IPS-18a (cell line): ENCODE results near the gene CTIF.

Experiments used
- H3K27ac ChIP-seq: one replicate; pipeline ENCODE4 v1.5.1; 2013; ENCODE audit warnings: low read length
- H3K27me3 ChIP-seq: one replicate; pipeline ENCODE4 v1.6.1; 2013; ENCODE audit warnings: mild to moderate bottlenecking, low read length; ENCODE audit not compliant: control insufficient read depth, insufficient read depth
- H3K36me3 ChIP-seq: one replicate; pipeline ENCODE4 v1.6.1; 2013; ENCODE audit warnings: low read depth, low read length; ENCODE audit not compliant: control insufficient read depth
- H3K4me1 ChIP-seq: one replicate; pipeline ENCODE4 v1.6.1; 2013; ENCODE audit warnings: low read depth, low read length; ENCODE audit not compliant: control insufficient read depth
- H3K4me3 ChIP-seq: one replicate; pipeline ENCODE4 v1.5.1; 2013; ENCODE audit warnings: low read length
- H3K9ac ChIP-seq: one replicate; pipeline ENCODE4 v1.6.1; 2013; ENCODE audit warnings: mild to moderate bottlenecking, low read length, moderate library complexity
- H3K9me3 ChIP-seq: one replicate; pipeline ENCODE4 v1.6.1; 2013; ENCODE audit warnings: low read depth, low read length; ENCODE audit not compliant: control insufficient read depth

CTIF gene

DNA sequence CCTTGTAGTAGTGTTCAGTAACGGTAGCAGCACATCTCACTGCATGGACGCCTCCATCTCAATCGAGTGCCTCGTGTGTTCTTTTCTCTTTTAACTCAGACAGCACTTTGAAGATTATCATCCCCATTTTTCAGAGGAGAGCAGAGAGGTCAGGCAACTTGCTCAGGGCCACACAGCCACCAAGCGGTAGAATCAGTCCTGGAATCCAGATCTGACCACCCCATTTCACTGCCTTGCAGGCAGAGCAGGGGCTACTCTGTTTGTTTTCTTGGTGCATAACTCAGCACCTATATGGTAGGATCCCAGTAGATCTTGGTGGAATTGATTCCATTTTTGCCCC, 282.4 kb downstream of the CTIF start:
- H3K36me3 ChIP-seq = no peaks in the 10 kb centered on the region

DNA sequence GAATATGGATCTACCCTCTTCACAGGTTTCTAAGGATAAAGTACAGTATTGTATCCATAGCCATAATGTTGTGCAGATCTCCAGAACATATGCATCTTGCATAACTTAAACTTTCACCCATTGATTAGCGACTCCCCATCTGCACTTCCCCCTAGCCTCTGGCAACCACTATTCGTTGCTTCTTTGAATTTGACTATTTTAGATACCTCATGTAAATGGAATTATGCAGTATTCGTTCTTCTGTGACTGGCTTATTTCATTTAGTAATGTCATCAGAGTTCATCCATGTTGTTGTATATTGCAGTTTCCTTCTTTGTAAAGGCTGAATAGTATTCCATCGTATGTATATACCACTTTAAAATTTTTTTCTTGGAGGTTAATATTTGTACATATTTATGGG, 283.0 kb downstream of the CTIF start:
- Histone ChIP-seq H3K9me3 (no peaks in the 10 kb centered on the region), H3K9ac (no peak overlapping the region), H3K27me3 (no peaks in the 10 kb centered on the region), H3K36me3 (no peaks in the 10 kb centered on the region), H3K27ac (no peak overlapping the region), H3K4me1 (peaks cover 4% of the 10 kb centered on the region), H3K4me3 (no peak overlapping the region)

More for the DNA sequence above, 282.4 kb downstream of the CTIF start:
- H3K4me3 ChIP-seq = no peak overlapping the region
- no peaks in the 10 kb centered on the region for H3K27me3 ChIP-seq
- no peak overlapping the region for H3K27ac ChIP-seq
- H3K4me1 ChIP-seq = no peaks in the 10 kb centered on the region
- H3K9ac ChIP-seq = no peak overlapping the region
- H3K9me3 ChIP-seq = no peaks in the 10 kb centered on the region

DNA sequence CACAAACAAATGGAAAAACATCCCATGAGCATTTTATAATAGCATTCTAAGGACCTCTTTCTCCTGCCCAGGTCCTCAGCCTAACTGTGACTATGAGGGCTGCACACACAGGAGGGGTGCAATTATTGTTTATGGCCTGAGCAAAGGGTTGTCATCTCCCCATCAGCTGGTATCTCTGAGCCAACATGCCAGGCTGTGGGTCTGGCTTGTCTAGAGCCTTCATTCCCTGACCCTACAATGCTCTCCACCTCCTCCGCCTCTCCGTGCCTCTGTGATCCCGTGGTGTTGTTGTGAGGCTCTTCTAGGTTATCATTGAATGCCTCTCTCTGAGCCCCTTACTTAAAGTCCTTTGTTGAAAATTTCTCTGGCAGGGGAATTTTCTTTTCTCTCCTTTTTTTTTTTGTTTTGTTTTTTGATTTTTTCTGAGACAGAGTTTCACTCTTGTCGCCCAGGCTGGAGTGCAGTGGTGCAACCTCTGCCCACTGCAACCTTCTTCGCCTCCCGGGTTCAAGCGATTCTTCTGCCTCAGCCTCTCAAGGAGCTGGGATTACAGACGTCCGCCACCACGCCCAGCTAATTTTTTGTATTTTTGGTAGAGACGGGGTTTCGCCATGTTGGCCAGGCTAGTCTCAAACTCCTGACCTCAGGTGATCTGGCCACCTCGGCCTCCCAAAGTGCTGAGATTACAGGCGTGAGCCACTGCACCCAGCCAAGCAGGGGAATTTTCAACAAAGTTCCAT, 285.6 kb downstream of the CTIF start:
- H3K4me1 ChIP-seq = peaks cover 27% of the 10 kb centered on the region

DNA sequence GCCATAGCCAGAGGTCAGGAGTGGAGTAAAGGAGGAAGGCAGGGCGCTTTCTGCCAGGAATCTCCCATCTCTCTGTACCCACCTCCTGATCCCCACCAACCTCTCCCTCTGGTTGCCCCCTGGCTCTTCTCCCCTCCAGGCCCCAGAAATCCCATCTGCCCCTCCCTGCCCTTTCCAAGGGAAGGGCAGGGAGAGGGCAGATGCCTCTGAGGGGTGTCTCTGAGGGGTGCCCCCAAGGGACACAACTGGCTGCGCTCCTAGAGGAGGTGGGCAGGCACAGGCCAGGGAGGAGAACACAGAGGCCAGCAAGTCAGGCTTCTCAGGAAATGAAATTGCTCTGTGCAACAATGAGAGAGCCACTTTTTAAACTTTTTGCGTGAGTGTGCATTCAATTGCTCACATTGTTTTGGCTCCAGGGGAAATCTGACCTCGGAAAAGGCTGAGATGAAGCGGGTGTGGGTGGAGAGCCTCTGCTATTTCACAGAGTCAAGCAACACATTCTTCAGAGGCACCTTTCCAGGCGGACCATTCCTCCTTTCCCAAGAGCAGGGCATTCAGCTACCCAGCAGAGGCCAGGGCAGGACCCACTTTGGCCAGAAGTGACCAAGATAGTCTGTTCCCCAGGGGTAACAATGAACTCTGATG, 286.4 kb downstream of the CTIF start:
- H3K4me1 ChIP-seq = peaks cover 34% of the 10 kb centered on the region
- no peaks in the 10 kb centered on the region for H3K27me3 ChIP-seq
- no peak overlapping the region for H3K9ac ChIP-seq
- H3K4me3 ChIP-seq = no peak overlapping the region
- H3K9me3 ChIP-seq = no peaks in the 10 kb centered on the region
- no peak overlapping the region for H3K27ac ChIP-seq
- H3K36me3 ChIP-seq = no peaks in the 10 kb centered on the region

More for the DNA sequence above, 285.6 kb downstream of the CTIF start:
- Histone ChIP-seq H3K9me3 (no peaks in the 10 kb centered on the region), H3K27ac (no peak overlapping the region), H3K9ac (no peak overlapping the region), H3K36me3 (no peaks in the 10 kb centered on the region), H3K4me3 (no peak overlapping the region), H3K27me3 (no peaks in the 10 kb centered on the region)

DNA sequence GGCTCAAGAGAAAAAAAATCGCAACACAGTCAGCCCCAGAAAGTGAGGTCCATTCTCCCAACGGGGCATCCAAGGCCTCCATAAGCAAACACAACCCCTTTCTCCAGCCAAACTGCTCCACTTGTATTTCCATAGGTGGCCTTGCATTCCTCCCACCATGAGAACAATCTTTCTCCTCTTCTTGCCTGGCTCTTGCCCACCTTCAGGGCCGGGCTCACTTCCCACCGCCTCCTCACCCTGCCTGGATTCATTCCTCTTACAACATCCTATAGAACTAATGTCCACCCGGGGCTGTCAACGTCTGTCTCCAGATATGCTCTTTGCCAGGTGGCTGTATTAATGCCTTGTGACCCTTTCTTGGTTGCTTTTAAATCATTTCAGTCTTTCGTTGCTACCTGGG, 287.4 kb downstream of the CTIF start:
- H3K36me3 ChIP-seq = no peaks in the 10 kb centered on the region
- no peak overlapping the region for H3K27ac ChIP-seq

DNA sequence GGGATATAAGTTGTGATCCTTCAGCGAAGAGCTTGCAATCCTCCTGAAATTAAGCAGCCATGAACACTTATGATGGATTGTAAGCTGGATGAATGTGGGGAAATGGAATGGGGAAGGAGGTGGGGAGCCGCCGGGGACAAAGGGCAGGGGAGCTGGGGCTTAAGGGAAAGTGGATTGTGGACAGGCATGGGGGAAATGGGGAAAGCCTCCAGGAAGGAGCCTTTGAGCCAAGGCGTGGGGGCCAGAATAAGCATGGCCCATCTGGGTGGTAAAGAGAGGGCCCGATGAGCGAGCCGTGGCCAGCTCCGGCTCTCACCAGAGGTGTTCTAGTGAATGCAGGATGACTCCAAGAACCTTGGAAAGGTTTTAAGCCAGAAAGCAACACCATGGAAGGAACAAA, 288.0 kb downstream of the CTIF start:
- H3K4me3 ChIP-seq = no peak overlapping the region
- no peak overlapping the region for H3K27ac ChIP-seq
- no peaks in the 10 kb centered on the region for H3K27me3 ChIP-seq
- H3K36me3 ChIP-seq = no peaks in the 10 kb centered on the region
- H3K9ac ChIP-seq = no peak overlapping the region
- H3K4me1 ChIP-seq = peaks cover 34% of the 10 kb centered on the region
- no peaks in the 10 kb centered on the region for H3K9me3 ChIP-seq

More for the DNA sequence above, 287.4 kb downstream of the CTIF start:
- Histone ChIP-seq H3K27me3 (no peaks in the 10 kb centered on the region), H3K9me3 (no peaks in the 10 kb centered on the region), H3K4me1 (peaks cover 34% of the 10 kb centered on the region), H3K4me3 (no peak overlapping the region), H3K9ac (no peak overlapping the region)

DNA sequence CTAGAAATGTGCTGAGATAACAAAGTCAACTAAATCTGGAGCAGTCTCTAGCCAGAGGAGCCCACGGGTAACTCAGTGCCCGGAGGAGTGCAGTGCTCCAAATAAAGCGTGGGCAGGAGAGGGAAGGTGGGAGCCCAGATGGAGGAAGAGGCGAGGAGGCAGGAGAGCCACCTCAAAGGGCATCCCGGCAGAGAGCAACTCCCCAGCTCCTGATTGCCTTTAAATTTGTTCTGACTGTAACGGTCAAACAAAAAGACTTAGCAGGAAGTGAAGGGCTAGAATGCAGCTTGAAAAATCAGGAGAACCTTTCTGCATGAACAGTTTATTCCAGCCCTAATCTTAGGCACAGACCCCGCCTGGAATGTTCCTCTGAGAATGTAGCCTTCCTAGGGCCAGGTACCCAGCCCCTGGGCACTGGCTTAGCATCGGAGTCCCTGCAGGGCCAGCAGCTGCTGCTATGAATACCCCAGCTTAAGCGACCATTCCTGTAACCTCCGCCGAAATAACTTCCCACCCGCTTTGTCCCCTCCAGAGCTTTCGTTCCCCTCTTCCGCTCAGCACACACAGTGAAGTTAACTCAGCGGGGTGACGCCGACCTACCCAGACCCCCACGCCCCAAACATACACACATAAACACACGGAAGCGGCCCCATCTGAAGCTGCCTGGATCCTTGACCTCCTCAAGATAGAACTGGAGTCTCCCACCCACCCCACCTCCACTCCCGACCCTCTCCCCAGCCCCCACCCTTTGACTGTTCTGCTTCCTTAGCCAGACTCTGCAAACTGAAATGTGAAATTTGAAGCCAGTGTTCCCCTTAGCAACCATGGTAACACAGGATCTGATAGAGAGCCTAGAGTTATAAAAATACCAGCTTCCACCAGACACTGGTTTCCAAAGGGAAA, 288.7 kb downstream of the CTIF start:
- no peak overlapping the region for H3K27ac ChIP-seq
- H3K9ac ChIP-seq = peak overlapping the region; percentile 6
- H3K9me3 ChIP-seq = no peaks in the 10 kb centered on the region
- peaks cover 34% of the 10 kb centered on the region for H3K4me1 ChIP-seq
- no peaks in the 10 kb centered on the region for H3K27me3 ChIP-seq
- no peaks in the 10 kb centered on the region for H3K36me3 ChIP-seq
- H3K4me3 ChIP-seq = peak overlapping the region; percentile 5

DNA sequence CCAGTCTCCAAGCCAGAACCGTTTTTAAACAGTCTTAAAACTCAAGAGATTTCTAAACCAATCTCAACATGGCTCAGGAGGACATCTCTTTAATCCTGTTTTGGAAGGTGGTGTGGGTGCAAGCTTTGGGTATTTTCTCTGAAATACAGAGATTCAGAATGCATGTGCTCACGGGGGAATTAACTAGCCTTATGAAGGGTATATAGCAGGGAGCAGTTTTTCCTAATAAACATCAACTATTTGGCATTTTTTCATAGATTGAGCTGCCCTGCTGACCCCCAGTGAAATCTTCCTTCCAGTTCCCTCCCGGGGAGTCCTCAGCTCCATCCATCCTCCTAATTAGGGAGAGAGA, 289.3 kb downstream of the CTIF start:
- Histone ChIP-seq H3K27ac (no peak overlapping the region), H3K9me3 (no peaks in the 10 kb centered on the region), H3K4me1 (peaks cover 34% of the 10 kb centered on the region), H3K27me3 (no peaks in the 10 kb centered on the region), H3K9ac (peak overlapping the region; percentile 6), H3K4me3 (peak overlapping the region; percentile 5), H3K36me3 (no peaks in the 10 kb centered on the region)

DNA sequence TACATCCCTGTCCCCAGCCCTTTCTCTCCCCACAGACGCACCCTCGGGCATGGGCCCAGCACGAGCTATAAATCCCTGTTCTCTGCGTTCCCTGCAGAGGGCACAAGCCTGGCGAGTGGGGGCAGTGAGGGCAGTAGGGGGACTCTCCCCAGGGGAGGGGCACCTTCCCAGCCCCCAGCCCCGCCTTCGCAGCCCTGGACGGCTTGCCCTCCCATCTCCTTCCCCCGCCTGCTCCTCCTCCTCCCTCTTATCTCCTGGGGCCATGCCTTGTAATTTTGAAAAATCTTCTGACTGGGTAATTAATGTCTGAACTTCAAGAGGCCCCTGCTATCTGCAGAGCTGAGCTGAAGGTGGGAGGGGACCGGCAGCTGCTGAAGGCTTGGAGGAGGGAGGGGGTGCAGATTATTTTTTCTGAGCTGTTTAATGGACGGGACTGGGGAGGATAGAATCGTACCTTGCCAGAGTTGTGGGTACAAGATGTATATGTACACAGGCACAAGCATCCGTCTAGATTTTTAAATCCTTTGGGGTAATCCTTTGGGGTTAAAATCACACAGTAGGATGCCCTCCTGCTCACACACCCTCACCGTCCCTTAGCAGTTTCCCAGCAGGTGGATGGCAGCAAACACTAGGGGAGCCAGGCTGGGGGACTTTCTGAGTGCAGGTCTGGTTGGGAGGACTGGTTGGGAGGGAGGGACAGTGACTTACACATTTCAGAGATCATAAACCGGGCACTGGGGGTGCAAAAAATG, 290.0 kb downstream of the CTIF start:
- Histone ChIP-seq H3K9me3 (no peaks in the 10 kb centered on the region), H3K4me3 (no peak overlapping the region), H3K9ac (peak overlapping the region; percentile 6), H3K27me3 (no peaks in the 10 kb centered on the region), H3K4me1 (peaks cover 39% of the 10 kb centered on the region), H3K27ac (no peak overlapping the region), H3K36me3 (no peaks in the 10 kb centered on the region)

DNA sequence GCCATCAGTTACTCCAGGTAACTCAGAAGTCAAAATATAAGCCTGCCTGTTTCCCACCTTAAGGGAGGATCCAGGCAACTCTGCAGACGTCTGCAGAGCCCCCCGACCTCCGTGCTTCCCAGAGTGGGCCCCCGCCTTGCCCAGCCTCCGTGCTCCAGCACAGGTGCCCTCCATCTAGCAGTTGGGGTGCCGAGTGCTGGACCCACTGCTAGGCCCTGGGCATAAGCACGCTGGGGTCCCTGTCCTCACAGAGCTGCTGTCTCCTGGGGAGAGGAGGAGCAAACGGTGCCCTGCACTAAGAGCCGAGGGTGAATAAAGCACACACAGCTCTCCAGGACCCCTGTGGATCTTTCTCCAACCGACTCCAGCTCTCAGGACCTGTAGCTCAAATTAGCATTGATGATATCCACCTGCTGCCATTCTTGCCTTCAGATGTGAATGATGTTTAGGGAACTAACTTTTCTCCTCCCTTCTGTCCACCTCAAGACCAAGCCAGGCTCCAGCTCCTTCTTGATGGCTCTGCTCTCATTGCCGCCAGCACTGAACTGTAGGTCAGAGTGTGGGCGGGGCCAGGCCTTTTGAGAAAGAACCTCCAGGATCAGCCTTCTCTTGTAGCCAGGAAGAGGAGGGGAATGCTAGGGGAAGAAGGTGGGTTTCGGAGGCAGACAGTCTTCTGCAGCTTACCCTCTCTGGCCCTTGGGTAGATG, 290.8 kb downstream of the CTIF start:
- Histone ChIP-seq H3K27me3 (no peaks in the 10 kb centered on the region), H3K9ac (no peak overlapping the region), H3K27ac (no peak overlapping the region), H3K4me1 (peaks cover 40% of the 10 kb centered on the region), H3K36me3 (no peaks in the 10 kb centered on the region), H3K4me3 (no peak overlapping the region), H3K9me3 (no peaks in the 10 kb centered on the region)
